Astrocyte (in vitro differentiated cells and primary cell): ENCODE measurements around the gene DOP1A. TPM values are rescaled to one million over a fixed set of nuclear protein-coding genes. Genes with fewer than 3 reads are reported as not detected.
"Not testable (repeated sequence)": the region's sequence is repeated elsewhere in the genome, so short reads cannot be mapped to it uniquely, and the experiment has no call there.

Experiments
- DNase-seq: peaks from one replicate; pipeline ENCODE4 v3.0.0-alpha.2; 2010; ENCODE audit warnings: low read depth
- FAIRE-seq: peaks from 2 replicates; lab custom pipeline; 2011; peaks lifted over from hg19 to GRCh38; lab: Jason Lieb, UNC
- H2AFZ ChIP-seq: 2 replicates; pipeline ENCODE4 v1.6.0; 2012; ENCODE audit warnings: low read depth, low read length, inconsistent platforms
- H3K27ac ChIP-seq: 2 replicates; pipeline ENCODE4 v1.5.1; 2011; ENCODE audit warnings: low read depth, low read length, inconsistent platforms
- H3K27me3 ChIP-seq: 2 replicates; pipeline ENCODE4 v1.6.0; 2011; ENCODE audit warnings: low read length, inconsistent platforms; ENCODE audit not compliant: insufficient read depth
- H3K36me3 ChIP-seq: 2 replicates; pipeline ENCODE4 v1.5.1; 2011; ENCODE audit warnings: low read length, inconsistent platforms; ENCODE audit not compliant: insufficient read depth
- H3K4me1 ChIP-seq: 2 replicates; pipeline ENCODE4 v1.5.1; 2011; ENCODE audit warnings: low read length, inconsistent platforms; ENCODE audit not compliant: insufficient read depth
- H3K4me2 ChIP-seq: 2 replicates; pipeline ENCODE4 v1.6.0; 2012; ENCODE audit warnings: low read length, inconsistent platforms
- H3K4me3 ChIP-seq: 2 replicates; pipeline ENCODE4 v1.5.1; 2011; ENCODE audit warnings: low read depth, mild to moderate bottlenecking, low read length, inconsistent platforms; ENCODE audit not compliant: insufficient read depth
- H3K79me2 ChIP-seq: 2 replicates; pipeline ENCODE4 v1.6.0; 2012; ENCODE audit warnings: mild to moderate bottlenecking, low read length, inconsistent platforms; ENCODE audit not compliant: insufficient read depth
- H3K9ac ChIP-seq: 2 replicates; pipeline ENCODE4 v1.6.0; 2012; ENCODE audit warnings: mild to moderate bottlenecking, low read length, inconsistent platforms
- H3K9me3 ChIP-seq: 2 replicates; pipeline ENCODE4 v1.5.1; 2012; ENCODE audit warnings: low read depth, mild to moderate bottlenecking, low read length, inconsistent platforms; ENCODE audit not compliant: insufficient read depth
- H4K20me1 ChIP-seq: 2 replicates; pipeline ENCODE4 v1.6.0; 2012; ENCODE audit warnings: low read length, inconsistent platforms; ENCODE audit not compliant: insufficient read depth
- H3K27ac Mint-ChIP-seq: one replicate; pipeline ENCODE4 v1.8.0; 2021; ENCODE audit warnings: mild to moderate bottlenecking, mixed read lengths; ENCODE audit not compliant: unreplicated experiment
- H3K27me3 Mint-ChIP-seq: one replicate; pipeline ENCODE4 v1.8.0; 2021; ENCODE audit warnings: low read depth, mixed read lengths; ENCODE audit not compliant: unreplicated experiment
- H3K36me3 Mint-ChIP-seq: one replicate; pipeline ENCODE4 v1.8.0; 2021; ENCODE audit warnings: low read depth, mixed read lengths; ENCODE audit not compliant: unreplicated experiment
- H3K4me1 Mint-ChIP-seq: one replicate; pipeline ENCODE4 v1.8.0; 2021; ENCODE audit warnings: low read depth, mixed read lengths; ENCODE audit not compliant: unreplicated experiment
- H3K4me3 Mint-ChIP-seq: one replicate; pipeline ENCODE4 v1.8.0; 2021; ENCODE audit warnings: mild to moderate bottlenecking, moderate library complexity, mixed read lengths; ENCODE audit not compliant: unreplicated experiment
- H3K9me3 Mint-ChIP-seq: one replicate; pipeline ENCODE4 v1.8.0; 2021; ENCODE audit warnings: mild to moderate bottlenecking, mixed read lengths; ENCODE audit not compliant: unreplicated experiment
- CTCF ChIP-seq: IDR thresholded peaks from 2 replicates; pipeline ENCODE4 v1.5.1; 2011; ENCODE audit warnings: low read depth, mild to moderate bottlenecking, inconsistent platforms, low read length, moderate library complexity; ENCODE audit not compliant: insufficient read depth
- EZH2 ChIP-seq: IDR thresholded peaks from 2 replicates; pipeline ENCODE4 v1.6.1; 2012; ENCODE audit warnings: mild to moderate bottlenecking, low read length, inconsistent platforms; ENCODE audit not compliant: insufficient read depth
- total RNA-seq: library from RNA; stranded (reverse); gene quantifications from 2 replicates; pipeline ENCODE4 v1.2.1, GENCODE V29; 2021

Gene DOP1A
- total RNA-seq, 1 donor from 2014 or later = 14.2 TPM

- no peak for DNase-seq
- Mint-ChIP-seq H3K4me1 (peaks cover 30% of the 10 kb centered on the region), H3K9me3 (no peaks in the 10 kb centered on the region), H3K27me3 (no peaks in the 10 kb centered on the region), H3K36me3 (peaks cover 18% of the 10 kb centered on the region), H3K4me3 (no peak overlapping the region), H3K27ac (no peak overlapping the region)
- Histone ChIP-seq H3K4me1 (peaks cover 7% of the 10 kb centered on the region), H4K20me1 (peaks cover 71% of the 10 kb centered on the region), H3K9me3 (no peaks in the 10 kb centered on the region), H3K27ac (no peak overlapping the region), H3K9ac (no peak overlapping the region), H3K4me3 (no peak overlapping the region), H3K4me2 (no peak overlapping the region), H3K27me3 (no peaks in the 10 kb centered on the region), H3K79me2 (peaks cover 76% of the 10 kb centered on the region), H3K36me3 (peaks cover 44% of the 10 kb centered on the region), H2AFZ (no peak overlapping the region)
- TF ChIP-seq CTCF (no peak), EZH2 (no peak)
- no peak for FAIRE-seq
Observed at GRCh38 chr6:83188501-83188900, 121.0 kb downstream of the DOP1A start.

- no peak overlapping the region for H3K27ac ChIP-seq
- peaks cover 6% of the 10 kb centered on the region for H3K4me1 ChIP-seq
- no peaks in the 10 kb centered on the region for H3K27me3 ChIP-seq
- H2AFZ ChIP-seq = no peak overlapping the region
- no peak overlapping the region for H3K4me3 ChIP-seq
- no peak for DNase-seq
- no peak for FAIRE-seq
- Mint-ChIP-seq H3K36me3 (peaks cover 13% of the 10 kb centered on the region), H3K9me3 (no peaks in the 10 kb centered on the region), H3K27ac (no peak overlapping the region), H3K27me3 (no peaks in the 10 kb centered on the region), H3K4me3 (peak overlapping the region; percentile 99), H3K4me1 (peaks cover 26% of the 10 kb centered on the region)
- peaks cover 62% of the 10 kb centered on the region for H4K20me1 ChIP-seq
- H3K9ac ChIP-seq = no peak overlapping the region
- TF ChIP-seq CTCF = no peak
- peak overlapping the region; percentile 87 for H3K4me2 ChIP-seq
- H3K36me3 ChIP-seq = peaks cover 34% of the 10 kb centered on the region
- peaks cover 74% of the 10 kb centered on the region for H3K79me2 ChIP-seq
- no peaks in the 10 kb centered on the region for H3K9me3 ChIP-seq
Observed at GRCh38 chr6:83190626-83191025, 123.2 kb downstream of the DOP1A start.

GRCh38 chr6:83191974-83192373 is 124.5 kb downstream of the DOP1A start:
- Mint-ChIP-seq H3K4me1 (peaks cover 26% of the 10 kb centered on the region), H3K36me3 (peaks cover 13% of the 10 kb centered on the region), H3K27ac (peak overlapping the region; percentile 98), H3K4me3 (peak overlapping the region; percentile 99)
- peak overlapping the region; percentile 91 for H3K9ac ChIP-seq
- H2AFZ ChIP-seq, H3K4me1 ChIP-seq, H3K9me3 ChIP-seq, H3K27me3 Mint-ChIP-seq, H3K27me3 ChIP-seq, DNase-seq, FAIRE-seq, H3K9me3 Mint-ChIP-seq: not testable (repeated sequence)
- H3K4me2 ChIP-seq = peak overlapping the region; percentile 87
- H3K4me3 ChIP-seq = peak overlapping the region; percentile 74
- peaks cover 55% of the 10 kb centered on the region for H4K20me1 ChIP-seq
- H3K27ac ChIP-seq = peak overlapping the region; percentile 90
- peaks cover 32% of the 10 kb centered on the region for H3K36me3 ChIP-seq
- peaks cover 65% of the 10 kb centered on the region for H3K79me2 ChIP-seq
